GM19240 (cell line): Measurements from ENCODE around the gene HHATL.
"Not testable (repeated sequence)": the region's sequence is repeated elsewhere in the genome, so short reads cannot be mapped to it uniquely, and the experiment has no call there.

Experiments
- DNase-seq: peaks from one replicate; pipeline ENCODE4 v3.0.0; 2011; ENCODE audit warnings: low spot score; ENCODE audit not compliant: insufficient read length

HHATL gene

GRCh38 chr3:42733501-42734262 is 31.1 kb upstream of the HHATL start:
- no peak for DNase-seq

- no peak for DNase-seq
Measured at GRCh38 chr3:42732829-42733459, 30.3 kb upstream of the HHATL start.

GRCh38 chr3:42732196-42732828 is 29.7 kb upstream of the HHATL start:
- DNase-seq, result no peak

GRCh38 chr3:42731476-42732195 is 29.0 kb upstream of the HHATL start:
- no peak for DNase-seq

GRCh38 chr3:42730706-42731420 is 28.3 kb upstream of the HHATL start:
- no peak for DNase-seq

GRCh38 chr3:42730294-42730693 is 27.7 kb upstream of the HHATL start:
- DNase-seq, result no peak

GRCh38 chr3:42729404-42730145 is 27.0 kb upstream of the HHATL start:
- no peak for DNase-seq

- no peak for DNase-seq
Measured at GRCh38 chr3:42728668-42729364, 26.2 kb upstream of the HHATL start.

GRCh38 chr3:42728056-42728455 is 25.5 kb upstream of the HHATL start:
- DNase-seq, result no peak

- no peak for DNase-seq
Measured at GRCh38 chr3:42725454-42725853, 22.9 kb upstream of the HHATL start.

GRCh38 chr3:42723219-42723618 is 20.6 kb upstream of the HHATL start:
- no peak for DNase-seq

- DNase-seq, result not testable (repeated sequence)
Measured at GRCh38 chr3:42722442-42722841, 19.8 kb upstream of the HHATL start.

GRCh38 chr3:42721690-42722089 is 19.1 kb upstream of the HHATL start:
- no peak for DNase-seq

GRCh38 chr3:42720126-42720525 is 17.5 kb upstream of the HHATL start:
- DNase-seq, result no peak

- DNase-seq, result no peak
Measured at GRCh38 chr3:42719002-42719401, 16.4 kb upstream of the HHATL start.

- no peak for DNase-seq
Measured at GRCh38 chr3:42718338-42718737, 15.7 kb upstream of the HHATL start.

GRCh38 chr3:42717306-42717705 is 14.7 kb upstream of the HHATL start:
- DNase-seq, result no peak

- no peak for DNase-seq
Measured at GRCh38 chr3:42714171-42714852, 11.7 kb upstream of the HHATL start.

- DNase-seq, result no peak
Measured at GRCh38 chr3:42713747-42714146, 11.1 kb upstream of the HHATL start.
